HCEC 1CT (cell line): ENCODE measurements around the gene TST.
A peak's percentile ranks its signal among the peaks of the same experiment; 100 is the strongest.

ENCODE experiments used
- DNase-seq: peaks from one replicate; pipeline ENCODE4 v3.0.0-alpha.2; 2017

Gene TST

DNA sequence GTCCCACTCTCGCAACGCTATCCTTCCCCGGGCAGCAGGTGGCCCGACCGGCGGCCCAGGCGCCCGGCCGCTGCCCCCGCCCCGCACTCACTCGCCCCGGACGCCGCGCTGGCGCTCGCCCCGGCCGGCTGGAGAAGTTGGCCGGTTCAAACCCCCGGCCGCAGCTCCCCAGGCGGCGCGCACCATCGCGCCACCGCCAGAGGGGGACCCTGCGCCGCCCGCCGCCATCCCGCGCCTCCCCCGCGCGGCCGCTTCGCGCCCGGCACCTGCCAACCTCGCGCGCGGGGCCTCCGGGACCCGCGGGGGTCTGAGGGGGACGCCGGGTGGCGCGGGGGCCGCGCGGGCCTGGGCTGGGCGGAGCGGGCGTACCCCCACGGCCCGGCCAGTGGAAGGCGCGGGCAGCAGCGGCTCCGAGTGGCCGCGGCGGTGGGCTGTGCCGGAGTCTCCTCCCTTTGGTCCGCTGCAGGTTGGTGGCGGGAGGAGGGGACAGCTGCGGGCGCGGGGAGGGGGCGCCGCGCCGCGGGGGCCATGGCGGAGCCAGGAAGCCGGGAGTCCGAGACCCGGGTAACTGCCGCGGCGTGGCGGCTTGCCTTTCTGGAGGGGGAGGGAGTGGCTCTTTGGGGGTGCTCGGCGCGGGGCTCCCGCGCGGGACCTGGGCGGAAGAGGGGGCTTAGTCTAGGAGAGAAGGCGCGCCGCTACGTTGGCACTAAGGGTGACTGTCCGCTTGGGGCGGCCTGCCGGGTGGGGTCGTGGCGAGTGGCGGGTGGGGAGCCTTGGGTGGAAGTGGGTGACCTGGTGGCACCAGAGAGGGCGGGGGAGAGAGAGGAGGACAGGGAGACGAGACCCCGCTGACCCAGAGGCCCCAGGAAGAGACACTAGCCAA is at the start of gene TST, which contains the start of gene MPST:
TST (minus strand) TSS at position 139 of the 883 bp plus-strand sequence. CDS start 715 bp downstream, outside the sequence.
MPST (plus strand) TSS at position 434 of the 883 bp plus-strand sequence; CDS start at position 529, 95 bp downstream.
- DNase-seq: peak; percentile 59

DNA sequence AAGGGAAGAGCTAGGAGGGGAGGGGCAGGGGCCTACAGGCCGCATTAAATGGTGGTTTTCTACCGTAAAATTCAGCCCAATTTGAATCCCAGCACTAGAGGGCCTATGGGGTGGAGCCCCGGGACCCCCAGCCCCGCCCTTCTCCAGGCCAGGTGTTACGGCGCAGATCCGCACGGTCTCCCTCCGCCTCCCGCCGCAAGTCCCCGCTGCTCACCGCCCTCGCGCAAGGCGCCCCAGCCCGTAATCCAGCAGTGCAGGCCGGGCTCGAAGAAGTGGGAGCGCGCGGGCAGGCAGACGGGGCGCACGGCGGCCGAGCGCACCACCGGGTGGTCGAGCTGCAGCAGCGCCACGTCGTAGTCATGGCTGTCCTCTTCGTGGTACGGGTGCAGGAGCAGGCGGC is 49.6 kb upstream of the TST start:
- DNase-seq: no peak

DNA sequence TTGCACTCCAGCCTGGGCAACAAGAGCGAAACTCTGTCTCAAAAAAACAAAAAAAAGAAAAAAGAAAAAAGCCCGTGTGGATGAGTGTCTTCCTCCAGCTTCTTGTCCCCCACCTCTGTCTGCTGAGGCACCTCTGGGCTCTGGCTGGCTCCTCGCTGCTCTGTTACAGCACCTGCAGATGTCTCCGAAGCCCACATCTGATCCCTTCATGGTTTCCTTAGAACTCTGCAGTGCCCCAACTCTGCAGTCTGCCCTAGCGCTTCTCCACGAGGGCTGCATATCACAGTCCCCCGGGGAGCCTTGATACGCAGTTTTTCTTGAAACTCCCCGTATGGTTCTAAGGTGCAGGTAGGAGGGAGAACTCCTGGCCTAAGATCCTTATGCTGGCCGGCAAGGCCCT is 48.2 kb upstream of the TST start:
- no peak for DNase-seq

DNA sequence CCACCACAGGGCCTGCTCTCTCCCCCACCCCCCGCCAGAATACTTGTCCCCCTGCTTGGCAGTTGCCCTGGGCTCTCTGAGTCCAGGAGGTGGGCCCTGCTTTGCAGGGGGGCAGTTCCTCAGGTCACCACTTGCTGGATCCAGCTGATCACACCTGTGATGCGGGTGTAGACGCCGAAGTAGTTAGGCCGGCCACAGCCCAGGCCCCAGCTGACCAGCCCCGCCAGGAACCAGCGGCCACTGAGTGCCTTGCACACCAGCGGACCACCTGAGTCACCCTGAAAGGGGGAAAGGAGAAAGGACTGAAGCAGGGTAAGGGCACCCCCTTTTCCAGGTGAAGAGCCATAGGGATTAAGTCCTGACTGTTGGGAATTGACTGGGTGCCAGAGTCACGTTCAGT is 46.7 kb upstream of the TST start:
- DNase-seq: no peak

DNA sequence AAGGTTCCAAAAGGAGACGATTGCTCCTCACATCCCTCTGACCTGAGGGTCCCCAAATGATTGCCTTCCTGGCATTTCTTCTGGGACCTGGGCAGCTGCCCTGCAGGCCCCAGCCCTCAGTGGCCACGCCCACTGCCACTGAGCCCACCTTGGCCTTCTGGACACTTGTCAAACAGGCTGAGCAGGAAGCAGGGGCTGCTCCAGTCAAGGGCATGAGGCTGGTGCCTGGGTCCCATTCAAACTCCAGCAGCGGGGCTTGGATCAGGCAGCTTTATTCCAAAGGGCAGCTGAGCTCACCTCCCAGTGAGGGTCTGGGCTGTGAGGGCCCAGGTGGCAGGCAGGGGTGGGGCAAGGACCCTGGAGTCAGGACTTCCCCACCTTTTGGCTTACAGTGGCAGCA is 45.9 kb upstream of the TST start:
- DNase-seq: no peak

DNA sequence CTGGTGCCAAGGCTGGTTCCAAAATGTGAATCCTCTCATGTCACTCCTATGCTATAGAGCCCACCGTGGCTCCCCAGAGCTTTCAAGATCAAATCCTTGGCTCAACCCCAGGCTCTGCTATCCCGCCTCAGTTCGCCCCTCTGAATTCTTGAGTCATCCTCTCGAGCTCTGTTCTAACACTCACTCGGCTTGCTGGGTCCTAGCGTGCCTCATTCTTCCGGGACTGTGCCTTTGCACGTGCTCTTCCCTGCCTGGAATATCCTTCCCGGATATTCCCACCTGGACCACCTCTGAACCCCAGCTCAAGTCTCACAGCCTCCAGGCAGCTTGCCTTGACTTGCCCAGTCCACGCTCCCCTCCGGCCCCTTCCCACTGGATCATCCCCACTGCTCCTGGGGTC is 45.3 kb upstream of the TST start:
- DNase-seq: no peak

DNA sequence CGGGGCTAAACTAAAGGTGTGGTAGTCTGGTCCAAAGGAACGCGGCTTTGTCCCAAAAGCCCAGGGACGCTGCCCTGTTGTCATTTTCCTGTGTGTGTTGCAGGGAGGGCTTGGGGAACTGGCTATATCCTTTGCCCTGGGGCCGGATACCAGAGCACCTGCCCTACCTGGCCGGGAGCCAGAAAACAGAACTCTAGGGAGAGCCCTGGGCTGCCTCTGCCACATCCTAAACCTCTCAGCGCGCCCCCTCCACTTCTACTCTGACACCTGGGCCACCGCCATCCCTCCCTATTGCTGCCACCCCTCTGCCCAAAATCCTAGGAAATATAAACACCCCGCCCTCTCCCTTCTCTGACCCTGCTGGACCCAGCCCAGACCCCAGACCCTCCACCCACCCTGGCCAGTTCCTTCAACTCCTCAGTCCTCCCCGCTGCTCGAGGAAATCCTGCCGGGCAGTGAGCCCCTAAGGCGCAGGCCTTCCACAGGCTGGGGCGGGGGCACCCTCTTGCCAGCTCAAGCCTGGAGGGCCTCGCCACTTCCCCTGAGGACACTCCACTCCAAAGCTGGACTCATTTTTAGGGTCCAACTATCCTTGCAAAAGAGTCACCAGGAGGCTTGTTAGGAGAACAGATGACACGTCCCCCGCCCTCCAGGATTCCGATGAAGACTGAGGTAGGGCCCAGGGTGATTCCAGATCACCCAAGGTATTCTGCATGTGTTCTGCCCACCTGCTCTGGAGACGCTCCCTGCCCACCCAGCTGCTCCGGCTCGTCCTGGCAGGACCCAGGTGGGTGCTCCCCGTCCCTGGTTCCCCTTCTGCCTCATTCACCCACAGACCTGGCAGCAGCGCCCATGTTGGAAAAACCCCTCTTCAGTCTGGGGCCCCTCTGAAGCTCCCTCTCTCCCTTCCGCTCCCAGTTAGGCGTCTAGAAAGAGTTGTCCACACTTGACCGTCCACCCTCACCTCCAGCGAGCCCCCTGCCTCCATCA is 44.5 kb upstream of the TST start:
- DNase-seq: no peak

DNA sequence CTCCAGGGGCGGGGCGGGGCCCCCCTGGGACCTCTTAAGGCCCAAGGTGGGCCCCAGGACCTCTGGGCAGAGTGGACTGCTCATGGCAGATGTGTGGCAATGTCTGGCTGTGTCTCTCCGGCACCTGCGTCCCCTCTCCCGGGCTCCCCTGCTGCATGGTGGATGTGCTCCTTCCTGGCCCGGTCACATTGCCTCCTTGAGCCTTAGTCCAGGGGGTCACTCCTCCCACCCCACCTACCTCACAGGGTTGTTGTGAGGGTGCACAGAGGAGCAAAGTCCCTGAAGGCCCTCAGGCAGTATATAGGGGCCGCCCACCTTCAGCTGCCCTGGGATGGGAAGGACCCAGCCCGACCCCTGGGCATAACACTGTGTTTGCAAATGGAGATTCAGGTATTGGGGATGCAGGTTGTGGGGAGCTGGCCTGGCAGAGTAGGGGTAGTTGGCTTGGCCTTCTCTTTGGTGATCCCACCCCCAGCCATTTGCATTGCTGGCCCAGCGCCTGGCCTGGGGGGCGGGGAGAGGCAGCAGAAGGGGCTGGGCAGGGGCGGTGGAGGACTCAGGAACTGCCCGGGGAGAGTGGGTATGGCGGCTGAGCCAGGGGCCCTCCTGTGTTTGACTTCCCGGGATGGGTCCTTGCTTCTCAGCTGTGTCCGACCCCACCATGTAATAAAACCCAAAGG is 43.6 kb upstream of the TST start:
- no peak for DNase-seq

DNA sequence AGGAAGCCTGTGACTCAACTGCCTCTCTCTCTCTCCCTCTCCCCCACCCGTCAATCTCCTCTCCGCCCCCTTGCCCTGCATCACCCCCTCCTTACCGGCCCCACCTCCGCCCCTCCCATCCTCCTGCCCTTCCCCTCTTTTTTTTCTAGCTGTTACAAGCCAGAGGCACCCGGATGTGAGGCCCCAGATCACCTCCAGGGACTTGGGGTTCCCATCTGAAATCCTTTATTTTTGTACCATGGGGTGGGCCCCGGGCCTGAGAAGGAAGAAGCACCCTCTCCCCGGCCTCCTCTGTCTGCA is 43.1 kb upstream of the TST start:
- no peak for DNase-seq

DNA sequence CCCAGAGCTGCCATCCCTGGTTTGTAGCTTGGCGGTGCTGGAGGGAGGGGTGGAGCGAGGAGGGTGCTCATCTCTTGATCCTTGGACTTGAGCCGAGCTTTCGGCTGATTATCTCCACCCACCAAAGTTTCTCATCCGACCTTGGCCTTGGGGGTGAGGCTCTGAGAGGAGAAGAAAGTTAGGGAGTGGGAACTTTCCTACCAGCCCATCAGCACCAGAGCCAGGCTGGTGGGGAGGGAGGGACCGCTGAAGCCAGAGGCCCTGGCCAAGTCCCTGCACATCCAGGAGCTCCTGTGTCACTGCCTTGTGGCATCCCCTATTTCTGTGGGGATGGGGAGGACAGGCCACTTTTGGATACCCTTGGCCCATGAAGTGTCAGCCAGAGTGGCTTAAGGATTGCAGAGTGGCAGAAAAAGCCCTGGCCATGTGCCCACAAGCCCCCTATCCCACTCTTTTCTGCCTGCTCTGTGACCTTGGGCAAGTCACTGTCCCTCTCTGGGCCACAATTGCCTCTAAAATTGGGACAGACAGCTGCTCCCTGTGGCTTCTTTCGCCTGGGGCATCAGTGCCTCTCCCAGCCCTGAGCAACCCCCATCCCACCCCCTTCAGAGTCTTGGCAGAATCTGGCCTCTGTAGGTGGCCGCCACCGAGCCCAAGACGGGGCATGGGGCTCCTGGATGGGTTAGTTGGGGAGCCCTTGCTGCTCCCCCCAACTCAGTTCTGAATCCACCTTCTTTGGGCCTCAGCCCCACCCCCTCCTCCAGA is 42.5 kb upstream of the TST start:
- DNase-seq: no peak

DNA sequence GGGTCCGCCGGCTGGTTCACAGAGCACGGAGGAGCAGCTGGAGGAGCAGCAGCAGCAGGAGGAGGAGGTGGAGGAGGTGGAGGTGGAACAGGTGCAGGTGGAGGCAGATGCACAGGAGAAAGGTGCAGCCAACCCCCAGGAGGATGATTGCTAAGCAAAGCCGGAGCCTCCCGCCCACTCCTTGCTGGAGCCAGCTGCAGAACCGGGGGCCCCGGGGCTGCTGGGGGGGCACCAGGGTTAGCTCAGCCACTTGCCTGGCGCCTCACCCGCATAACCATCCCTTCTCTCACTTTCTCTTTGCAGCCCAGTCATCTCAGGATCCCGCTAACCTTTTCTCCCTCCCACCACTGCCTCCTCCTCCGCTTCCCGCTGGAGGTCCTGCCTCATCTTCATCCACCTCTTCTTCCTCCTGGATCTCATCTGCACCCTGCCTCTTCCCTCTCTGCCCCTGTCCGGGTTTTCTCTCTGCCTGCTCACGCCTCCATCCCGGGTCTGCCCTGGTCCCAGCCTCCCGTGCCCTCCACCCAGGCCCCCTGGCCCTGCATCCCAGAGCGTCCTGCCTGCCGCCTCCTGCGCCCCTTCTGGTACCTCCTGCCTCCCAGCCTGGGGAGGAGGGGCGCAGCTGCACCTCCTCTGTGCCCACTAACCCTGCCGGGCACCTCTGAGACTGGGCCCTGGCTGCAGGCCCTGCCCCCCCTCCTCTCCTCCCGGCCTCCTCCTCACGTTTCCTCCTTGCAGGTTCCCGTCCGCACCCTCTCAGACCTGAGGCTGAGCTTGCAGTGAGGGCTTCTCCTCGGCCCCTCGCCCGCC is 41.8 kb upstream of the TST start:
- no peak for DNase-seq

DNA sequence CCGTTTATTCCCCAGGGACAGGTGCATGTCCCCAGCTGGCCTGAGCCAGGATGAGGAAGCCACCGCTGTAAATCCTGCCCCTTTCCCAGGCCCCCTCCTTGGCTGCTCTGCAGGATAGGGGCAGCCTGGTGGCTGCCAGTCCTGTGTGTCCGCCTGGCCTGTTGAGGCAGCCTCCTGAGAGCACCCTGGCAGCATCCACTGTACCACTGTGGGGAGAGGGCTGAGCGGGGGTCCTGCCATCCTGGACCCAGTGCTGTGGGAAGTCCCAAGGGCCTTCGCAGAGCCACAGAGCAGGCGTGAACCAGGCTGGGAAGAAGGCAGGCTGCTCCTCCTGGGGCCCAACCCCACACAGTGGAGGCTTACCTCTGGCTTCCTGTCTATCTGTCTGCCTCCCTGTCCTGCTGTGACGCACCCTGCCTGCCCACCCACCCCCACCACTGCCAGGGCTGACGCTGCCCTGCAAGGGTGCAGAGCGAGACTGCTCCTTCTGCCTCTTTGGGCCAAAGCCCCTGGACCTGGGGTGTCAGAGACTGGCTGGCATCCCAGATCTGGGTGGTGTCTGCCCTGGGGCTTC is 40.7 kb upstream of the TST start:
- no peak for DNase-seq

DNA sequence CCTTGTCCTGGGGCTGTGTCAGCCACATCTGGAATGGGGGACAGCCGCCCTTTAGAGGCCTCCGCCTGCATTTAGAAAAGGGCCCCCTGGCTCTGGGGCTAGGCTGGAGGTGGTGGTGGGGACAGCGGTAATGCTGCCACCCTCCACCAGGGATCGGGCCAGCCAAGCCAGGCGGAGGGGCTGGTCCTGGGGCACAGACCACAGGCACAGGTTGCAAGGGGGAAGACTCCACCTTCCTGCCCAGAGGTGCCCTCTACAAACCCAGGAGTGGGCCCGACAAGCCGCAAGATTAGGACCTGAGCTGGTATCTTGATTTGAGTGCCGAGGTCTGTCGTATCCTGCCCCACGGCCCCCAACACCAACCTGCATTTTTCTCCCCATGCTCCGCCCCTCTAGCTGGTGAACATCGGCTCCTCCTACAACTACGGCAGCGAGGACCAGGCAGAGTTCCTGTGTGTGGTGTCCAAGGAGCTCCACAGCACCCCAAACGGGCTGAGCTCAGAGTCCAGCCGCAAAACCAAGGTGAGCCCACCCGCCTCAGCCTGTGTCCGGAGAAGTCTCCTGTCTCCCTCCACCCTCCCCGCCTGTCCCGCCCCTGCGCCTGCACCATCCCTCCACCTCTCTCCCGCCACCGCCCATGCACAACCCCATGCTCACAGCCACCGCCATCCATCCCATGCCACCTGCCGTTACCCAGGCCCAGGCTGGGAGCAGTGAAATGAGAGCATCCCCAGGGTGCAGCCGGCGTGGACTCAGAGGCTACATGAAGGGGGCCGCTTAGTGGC is 39.9 kb upstream of the TST start:
- DNase-seq: no peak

DNA sequence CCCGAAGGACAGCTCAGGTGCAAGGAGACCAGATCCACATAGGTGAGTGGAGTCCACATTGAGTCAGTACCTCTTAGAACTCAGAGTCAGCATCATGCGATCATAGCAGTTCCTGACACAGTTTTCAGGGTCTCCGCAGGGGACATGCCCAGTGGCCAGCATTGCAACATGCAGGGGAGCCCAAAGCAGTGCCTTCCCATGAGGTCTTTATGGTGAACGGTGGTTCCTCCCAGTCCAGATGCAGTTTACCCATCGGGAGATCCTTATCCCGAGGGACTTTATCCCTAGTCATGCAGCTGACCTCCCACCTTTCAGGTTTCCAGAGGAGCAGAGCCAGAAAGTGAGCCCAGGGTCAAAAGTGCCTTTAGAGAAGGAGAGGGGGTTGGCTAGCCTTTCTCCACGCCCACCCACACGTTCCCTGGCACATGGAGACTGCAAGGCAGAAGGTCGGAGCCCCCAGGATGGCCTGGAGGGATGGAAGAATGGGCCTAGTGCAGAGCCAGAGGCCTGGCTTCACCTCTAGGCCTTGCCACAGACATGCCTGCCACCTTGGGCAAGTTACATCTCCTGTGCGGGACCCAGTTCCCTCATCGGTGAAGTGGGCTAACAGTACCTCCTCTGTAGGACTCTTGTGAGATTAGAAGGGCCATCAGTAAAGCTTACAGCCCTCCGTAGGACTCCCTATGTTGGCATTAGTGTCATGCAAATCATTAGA is 38.7 kb upstream of the TST start:
- DNase-seq: no peak

DNA sequence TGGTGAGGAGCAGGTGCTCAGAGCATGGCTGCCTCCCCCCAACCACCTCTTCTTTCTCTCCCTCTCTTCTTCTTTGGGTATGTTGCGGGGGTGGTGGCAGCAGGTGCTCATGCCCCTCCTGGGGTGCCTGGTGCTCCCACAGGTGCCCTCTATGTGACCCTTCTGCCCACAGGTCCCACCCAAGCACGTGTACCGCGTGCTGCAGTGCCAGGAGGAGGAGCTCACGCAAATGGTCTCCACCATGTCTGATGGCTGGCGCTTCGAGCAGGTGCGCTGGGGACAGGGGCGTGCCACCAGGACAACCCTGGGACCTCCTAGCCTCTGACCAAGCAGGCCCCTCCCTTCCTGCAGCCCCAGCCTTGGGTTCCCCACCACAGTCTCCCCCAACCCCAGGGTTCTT is 38.0 kb upstream of the TST start:
- DNase-seq: no peak

DNA sequence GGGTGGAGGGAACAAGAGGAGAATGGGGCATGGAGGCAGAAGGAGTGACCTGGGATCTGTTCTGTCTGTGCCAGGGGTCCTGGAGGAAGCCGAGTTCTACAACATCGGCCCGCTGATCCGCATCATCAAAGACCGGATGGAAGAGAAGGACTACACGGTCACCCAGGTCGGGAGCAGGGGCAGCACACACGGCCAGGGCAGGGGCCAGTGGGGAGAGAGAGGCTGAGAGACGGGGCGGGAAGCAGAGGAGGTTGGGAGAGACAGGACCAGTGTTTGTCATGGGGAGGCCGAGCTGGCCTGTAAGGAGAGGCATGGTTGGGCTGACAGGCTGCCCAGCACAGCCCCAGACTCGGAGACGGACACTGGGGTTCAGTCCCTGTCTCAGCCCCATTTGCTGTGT is 37.0 kb upstream of the TST start:
- no peak for DNase-seq

DNA sequence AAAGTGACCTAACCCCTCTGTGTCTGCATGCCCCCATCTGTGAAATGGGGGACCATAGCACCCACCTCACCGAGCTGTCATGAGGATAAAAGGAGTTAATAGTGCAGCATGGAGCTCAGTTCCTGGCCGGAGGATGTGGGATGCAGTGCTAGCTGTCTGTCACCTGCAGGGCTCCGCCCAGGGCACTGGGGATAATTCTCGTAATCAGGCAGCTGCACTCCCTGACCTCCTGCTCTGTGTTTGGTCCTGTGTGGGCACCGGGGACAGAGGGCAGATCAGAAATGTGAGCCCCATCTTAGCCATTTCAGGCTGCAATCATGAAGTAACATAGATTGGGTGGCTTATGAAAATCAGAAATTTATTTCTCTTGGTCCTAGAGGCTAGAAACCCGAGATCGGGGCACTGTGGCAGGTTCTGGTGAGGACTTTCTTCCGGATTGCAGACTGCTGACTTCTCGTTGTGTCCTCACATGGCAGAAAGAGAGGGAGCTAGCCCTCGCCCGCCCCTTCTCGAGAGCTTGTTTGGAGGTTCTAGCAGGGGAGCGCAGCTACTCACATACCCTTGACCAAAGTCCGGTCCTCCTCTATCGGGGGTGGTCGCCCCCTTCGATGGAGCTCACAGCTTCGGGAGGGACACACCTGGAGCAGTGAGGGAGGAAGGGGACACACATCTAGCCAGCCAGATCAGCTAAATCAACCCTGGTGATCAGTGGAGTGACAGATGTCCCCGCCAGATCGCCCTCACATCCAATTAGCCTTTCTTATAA is 35.5 kb upstream of the TST start:
- no peak for DNase-seq

DNA sequence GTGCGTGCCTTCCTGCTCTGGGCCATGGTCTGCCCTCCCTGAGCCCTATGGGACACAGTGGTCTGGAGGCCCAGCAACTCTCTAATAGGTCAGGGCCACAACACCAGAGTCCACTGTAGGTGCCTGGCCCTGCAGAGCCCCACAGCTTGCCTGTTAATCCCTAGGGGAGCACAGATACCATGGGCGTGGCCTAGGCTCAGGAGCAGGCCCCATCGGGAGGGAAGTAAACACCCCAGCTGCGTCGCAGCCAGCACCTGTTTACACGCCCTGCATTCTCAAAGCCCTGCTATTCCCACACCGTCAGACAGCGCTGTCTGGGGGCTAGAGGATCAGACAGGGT is 34.8 kb upstream of the TST start:
- DNase-seq: no peak
